Fibroblast of villous mesenchyme (primary cell): ENCODE data around the gene MYBBP1A. TPM values are rescaled to one million over a fixed set of nuclear protein-coding genes. Genes with fewer than 3 reads are reported as not detected.

Experiments
- DNase-seq: peaks from one replicate; pipeline ENCODE4 v3.0.0-alpha.2; 2010; ENCODE audit warnings: low read depth
- H3K4me3 ChIP-seq: 2 replicates; pipeline ENCODE4 v1.5.1; 2011; ENCODE audit warnings: low read depth, mild to moderate bottlenecking, low read length
- CTCF ChIP-seq: IDR thresholded peaks from 2 replicates; pipeline ENCODE4 v1.5.1; 2012; ENCODE audit warnings: low read depth, mild to moderate bottlenecking, low read length; ENCODE audit not compliant: insufficient read depth
- total RNA-seq: library from RNA; depleted of rRNA; stranded (reverse); fragments of >200 nt; gene quantifications from 2 replicates; pipeline ENCODE4 v1.2.3, GENCODE V29; 2012

The MYBBP1A gene
- total RNA-seq, 1 donor, result 61.7 TPM

GRCh38 chr17:4549781-4550533 is 5.2 kb downstream of the MYBBP1A start:
- no peak overlapping the region for H3K4me3 ChIP-seq
- DNase-seq, result no peak
- no peak for TF ChIP-seq CTCF

- no peak overlapping the region for H3K4me3 ChIP-seq
- TF ChIP-seq CTCF, result no peak
- DNase-seq, result no peak
Observed at GRCh38 chr17:4548721-4549531, 6.3 kb downstream of the MYBBP1A start.

- no peak overlapping the region for H3K4me3 ChIP-seq
- no peak for TF ChIP-seq CTCF
- DNase-seq, result no peak
Observed at GRCh38 chr17:4548061-4548461, 7.1 kb downstream of the MYBBP1A start.

GRCh38 chr17:4547118-4547906 is 7.9 kb downstream of the MYBBP1A start:
- no peak for TF ChIP-seq CTCF
- no peak for DNase-seq
- H3K4me3 ChIP-seq, result no peak overlapping the region

GRCh38 chr17:4545217-4545951 is 9.8 kb downstream of the MYBBP1A start:
- no peak overlapping the region for H3K4me3 ChIP-seq
- TF ChIP-seq CTCF, result no peak
- DNase-seq, result no peak

GRCh38 chr17:4544951-4545216 is 10.3 kb downstream of the MYBBP1A start:
- H3K4me3 ChIP-seq, result no peak overlapping the region
- TF ChIP-seq CTCF, result no peak
- no peak for DNase-seq
